Peyer's patch (tissue), 4 donors: Measurements from ENCODE around the gene NCKIPSD.

Experiments
- CTCF ChIP-seq, 6 experiments: fragments of 450-650 bp in 4 of 6; fragments of 200-600 bp in 2 of 6; sonication (generic) in 1 of 6; IDR thresholded peaks; one replicate each; pipeline ENCODE4 v1.5.1; 2017 to 2019; ENCODE audit warnings: antibody characterized with exemption in 6 of 6, mild to moderate bottlenecking in 3 of 6, moderate library complexity in 1 of 6
- POLR2A ChIP-seq, 2 donors: fragments of 450-650 bp; IDR thresholded peaks; one replicate each; pipeline ENCODE4 v1.5.1; 2017; ENCODE audit warnings: antibody characterized with exemption in 2 of 2, mild to moderate bottlenecking in 2 of 2, moderate library complexity in 2 of 2

DNA sequence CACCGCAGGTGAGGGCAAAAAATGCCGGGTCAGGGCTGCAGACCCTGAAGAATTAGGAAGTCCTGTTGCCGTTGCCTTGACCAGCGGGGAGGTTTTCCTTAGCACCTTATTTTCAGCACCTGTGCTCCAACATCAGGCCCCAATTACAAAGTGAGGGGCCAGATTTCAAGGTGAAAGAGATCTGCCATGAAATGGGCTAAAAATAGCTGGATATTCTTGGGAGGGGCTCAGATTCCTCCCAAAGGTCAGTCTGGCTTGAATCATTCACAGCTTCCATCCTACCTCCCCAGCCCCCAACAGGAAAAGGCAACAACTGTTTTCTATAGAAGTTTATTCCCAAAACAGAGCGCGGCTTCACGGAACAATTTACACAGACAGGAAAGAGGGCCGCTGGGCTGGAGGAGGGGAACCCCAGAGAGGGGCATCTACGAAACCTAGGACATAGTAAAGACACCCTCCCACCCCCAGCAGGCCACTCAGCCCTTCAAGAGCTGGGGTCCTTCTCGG is 49.5 kb downstream of the NCKIPSD start:
- TF ChIP-seq POLR2A (IDR thresholded peaks at IDR 0.05) (no peak), CTCF (IDR thresholded peaks at IDR 0.05) (no peak)
